Activated CD4-positive, alpha-beta T cell treated with anti-CD3 and anti-CD28 coated beads, Interleukin-2, amount 50 U/mL, for 24 hours (primary cell): ENCODE results near the gene TEX36.
"Not testable (repeated sequence)": the region's sequence is repeated elsewhere in the genome, so short reads cannot be mapped to it uniquely, and the experiment has no call there.

ENCODE experiments used
- DNase-seq, 2 donors: peaks; one replicate each; pipeline ENCODE4 v3.0.0-alpha.2; 2020; ENCODE audit warnings: low read depth in 1 of 2, low spot score in 1 of 2

The TEX36 gene

GRCh38 chr10:125634606-125635005 is 48.4 kb downstream of the TEX36 start:
- DNase-seq: no peak

- DNase-seq: no peak
These were observed 49.4 kb downstream of the TEX36 start for GRCh38 chr10:125633517-125633999.

GRCh38 chr10:125631806-125632205 is 51.2 kb downstream of the TEX36 start:
- DNase-seq: no peak

GRCh38 chr10:125629758-125630376 is 53.1 kb downstream of the TEX36 start:
- DNase-seq: no peak

- no peak for DNase-seq
These were observed 54.6 kb downstream of the TEX36 start for GRCh38 chr10:125628104-125629049.

- DNase-seq: no peak
These were observed 55.3 kb downstream of the TEX36 start for GRCh38 chr10:125627646-125628045.

- DNase-seq: no peak
These were observed 56.3 kb downstream of the TEX36 start for GRCh38 chr10:125626671-125627070.

- DNase-seq: no peak
These were observed 57.4 kb downstream of the TEX36 start for GRCh38 chr10:125625586-125625985.

- DNase-seq: no peak
These were observed 58.2 kb downstream of the TEX36 start for GRCh38 chr10:125624800-125625199.

GRCh38 chr10:125621052-125621451 is 61.9 kb downstream of the TEX36 start:
- DNase-seq: no peak

- DNase-seq: no peak
These were observed 62.6 kb downstream of the TEX36 start for GRCh38 chr10:125620401-125620800.

- DNase-seq: not testable (repeated sequence)
These were observed 69.9 kb downstream of the TEX36 start for GRCh38 chr10:125613062-125613461.

GRCh38 chr10:125611756-125612155 is 71.2 kb downstream of the TEX36 start:
- no peak for DNase-seq

GRCh38 chr10:125611216-125611615 is 71.7 kb downstream of the TEX36 start:
- no peak for DNase-seq

GRCh38 chr10:125609859-125610258 is 73.1 kb downstream of the TEX36 start:
- DNase-seq: no peak

- no peak for DNase-seq
These were observed 74.5 kb downstream of the TEX36 start for GRCh38 chr10:125608474-125608873.

- DNase-seq: no peak
These were observed 75.2 kb downstream of the TEX36 start for GRCh38 chr10:125607689-125608290.

- DNase-seq: no peak
These were observed 76.5 kb downstream of the TEX36 start for GRCh38 chr10:125606414-125607010.
